GM12878 (cell line): ENCODE measurements around the gene HAAO. TPM values are rescaled to one million over a fixed set of nuclear protein-coding genes. Genes with fewer than 3 reads are reported as not detected.

ENCODE experiments used
- ATAC-seq: fragments of 200-7000 bp; cut with Tn5 transposase; 3 replicates; pipeline ENCODE4 v1.9.1; 2020; ENCODE audit warnings: mild to moderate bottlenecking, moderate library complexity
- BruUV-seq: library from RNA; stranded (reverse); fragments of 400-500 nt; replicated peaks from 2 replicates; lab custom pipeline; 2021; lab: Mats Ljungman, UMichigan
- CTCF ChIA-PET: fragments of 300-600 bp; sonication (Branson Sonifier 250); formaldehyde crosslinking; extraction: SDS; loops from one replicate; lab custom pipeline; 2021; ENCODE audit warnings: inconsistent platforms; lab: Yijun Ruan, JAX
- POLR2A ChIA-PET: fragments of 350-600 bp; formaldehyde crosslinking; extraction: SDS; loops from one replicate; lab custom pipeline; 2021; ENCODE audit warnings: inconsistent platforms; lab: Charles Lee
- RAD21 ChIA-PET: fragments of 300-600 bp; sonication (Branson Sonifier 250); formaldehyde crosslinking; loops from one replicate; lab custom pipeline; 2023; ENCODE audit warnings: antibody characterized with exemption; ENCODE audit not compliant: unreplicated experiment; lab: Charles Lee
- SMC1A ChIA-PET: fragments of 300-600 bp; sonication (Branson Sonifier 250); formaldehyde crosslinking; loops from one replicate; lab custom pipeline; 2023; ENCODE audit not compliant: unreplicated experiment, uncharacterized antibody; lab: Charles Lee
- DNase-seq: peaks from one replicate; pipeline ENCODE4 v3.0.0-alpha.2; 2011; ENCODE audit warnings: low read depth, low spot score
- FAIRE-seq: peaks from 3 replicates; lab custom pipeline; 2011; peaks lifted over from hg19 to GRCh38; lab: Jason Lieb, UNC
- H2AFZ ChIP-seq: 2 replicates; pipeline ENCODE4 v1.6.0; 2011; ENCODE audit warnings: low read depth, low read length, control low read depth; ENCODE audit not compliant: control insufficient read depth
- H3K27ac ChIP-seq: 2 replicates; pipeline ENCODE4 v1.5.1; 2011; ENCODE audit warnings: control low read depth; ENCODE audit not compliant: control insufficient read depth, insufficient read depth
- H3K27me3 ChIP-seq, 2 experiments: replicated peaks in 1 of 2; 2 replicates each; pipeline versions ENCODE4 v1.6.0 to v1.6.1; 2011; ENCODE audit warnings: low read length in 1 of 2; ENCODE audit not compliant: control insufficient read depth in 2 of 2, insufficient read depth in 2 of 2
- H3K36me3 ChIP-seq, 2 experiments: 2 replicates each; pipeline ENCODE4 v1.5.1; 2011; ENCODE audit warnings: low read length in 1 of 2; ENCODE audit not compliant: control insufficient read depth in 2 of 2, insufficient read depth in 2 of 2
- H3K4me1 ChIP-seq: 2 replicates; pipeline ENCODE4 v1.6.1; 2011; ENCODE audit warnings: mild to moderate bottlenecking, low read length, moderate library complexity, mixed read lengths; ENCODE audit not compliant: control insufficient read depth, insufficient read depth
- H3K4me2 ChIP-seq: 2 replicates; pipeline ENCODE4 v1.6.0; 2011; ENCODE audit warnings: control low read depth; ENCODE audit not compliant: control insufficient read depth, insufficient read depth
- H3K4me3 ChIP-seq: fragments of 200-600 bp; sonication (generic); 2 replicates; pipeline ENCODE4 v1.5.1; 2016
- H3K79me2 ChIP-seq: 2 replicates; pipeline ENCODE4 v1.6.0; 2011; ENCODE audit warnings: low read length; ENCODE audit not compliant: control insufficient read depth, insufficient read depth
- H3K9ac ChIP-seq: 2 replicates; pipeline ENCODE4 v1.8.0; 2011; ENCODE audit warnings: low read length, control low read depth, mixed read lengths; ENCODE audit not compliant: control insufficient read depth, insufficient read depth
- H3K9me3 ChIP-seq: replicated peaks from 3 replicates; pipeline ENCODE4 v1.5.1; 2011; ENCODE audit warnings: mild to moderate bottlenecking, low read length; ENCODE audit not compliant: control insufficient read depth, insufficient read depth
- H4K20me1 ChIP-seq: 2 replicates; pipeline ENCODE4 v1.6.0; 2011; ENCODE audit not compliant: control insufficient read depth, insufficient read depth
- BRCA1 ChIP-seq: IDR thresholded peaks from 2 replicates; pipeline ENCODE4 v1.6.1; 2011; ENCODE audit warnings: low read depth, low read length, improper control_type of control experiment
- CBFB ChIP-seq: IDR thresholded peaks from 2 replicates; pipeline ENCODE4 v1.6.1; 2016; ENCODE audit warnings: antibody characterized with exemption, low read depth
- CEBPZ ChIP-seq: fragments of 150-350 bp; IDR thresholded peaks from 2 replicates; pipeline ENCODE4 v1.6.1; 2016; ENCODE audit warnings: low read depth, low read length
- E2F4 ChIP-seq: IDR thresholded peaks from 2 replicates; pipeline ENCODE4 v1.6.1; 2012; ENCODE audit warnings: low read depth, low read length, improper control_type of control experiment
- FOXM1 ChIP-seq: IDR thresholded peaks from 2 replicates; pipeline ENCODE4 v1.6.1; 2012; ENCODE audit warnings: low read depth, mild to moderate bottlenecking, inconsistent platforms, low read length, moderate library complexity
- KDM1A ChIP-seq: fragments of 200-600 bp; sonication (generic); IDR thresholded peaks from 2 replicates; pipeline ENCODE4 v1.6.1; 2016; ENCODE audit warnings: borderline replicate concordance
- MEF2A ChIP-seq: IDR thresholded peaks from 2 replicates; pipeline ENCODE4 v1.6.1; 2011; ENCODE audit warnings: low read depth, mild to moderate bottlenecking, low read length, moderate library complexity; ENCODE audit not compliant: insufficient read depth
- NFYA ChIP-seq: IDR thresholded peaks from 2 replicates; pipeline ENCODE4 v1.6.1; 2011; ENCODE audit warnings: low read depth, mild to moderate bottlenecking, low read length, improper control_type of control experiment, borderline replicate concordance
- NRF1 ChIP-seq: conservative IDR thresholded peaks from 2 replicates; pipeline ENCODE4 v1.6.1; 2011; ENCODE audit warnings: mild to moderate bottlenecking, low read depth, low read length, improper control_type of control experiment
- PAX8 ChIP-seq: fragments of 450-650 bp; IDR thresholded peaks from 2 replicates; pipeline ENCODE4 v1.6.1; 2017; ENCODE audit warnings: mild to moderate bottlenecking, moderate library complexity
- POLR2A ChIP-seq: IDR thresholded peaks from 2 replicates; pipeline ENCODE4 v1.6.1; 2011; ENCODE audit warnings: low read depth, mild to moderate bottlenecking, low read length
- SMAD5 ChIP-seq: IDR thresholded peaks from 2 replicates; pipeline ENCODE4 v1.6.1; 2016; ENCODE audit warnings: antibody characterized with exemption, low read depth
- SREBF2 ChIP-seq: IDR thresholded peaks from 2 replicates; pipeline ENCODE4 v1.6.1; 2012; ENCODE audit warnings: mild to moderate bottlenecking, low read length
- WRNIP1 ChIP-seq: IDR thresholded peaks from 2 replicates; pipeline ENCODE4 v1.6.1; 2011; ENCODE audit warnings: low read depth, low read length, improper control_type of control experiment, borderline replicate concordance
- WGBS: methylation state at CpG from one replicate; pipeline ENCODE4 v1.1.6; 2016; ENCODE audit warnings: low lambda C conversion rate; ENCODE audit not compliant: insufficient replicate concordance, insufficient coverage; ENCODE audit errors: missing lambda C conversion rate; 5-methylcytosine and 5-hydroxymethylcytosine counted together
- in situ Hi-C: fragments of 300-500 bp; cut with MboI; formaldehyde crosslinking; loops from 9 replicates; pipeline ENCODE4 v1.14.3; 2018; ENCODE audit warnings: mixed read lengths
- intact Hi-C: fragments of 100-400 bp; cut with micrococcal nuclease; formaldehyde crosslinking; loops from one replicate; pipeline ENCODE4 v1.14.2; 2022; ENCODE audit not compliant: unreplicated experiment
- polyA plus RNA-seq, 11 experiments: library from polyadenylated mRNA; depleted of rRNA in 4 of 11; unstranded in 6 of 11; stranded (reverse) in 5 of 11; fragments of >200 nt; fragmentation: Nextera tagmentation in 4 of 11; fragmentation: Illumina TruSeq in 1 of 11; extraction: Ambion mirVana in 4 of 11; extraction: Trizol in 1 of 11; gene quantifications; 1 replicate in 1 of 11; 2 replicates in 10 of 11; pipeline versions ENCODE4 v1.2.1 to v1.2.3, GENCODE V29; 2011 to 2016; ENCODE audit warnings: inconsistent platforms in 2 of 11, missing spikeins in 2 of 11, low read depth in 1 of 11
- total RNA-seq, 4 experiments: library from RNA; depleted of rRNA in 3 of 4; stranded (reverse); fragments of >200 nt in 3 of 4; fragmentation: Illumina TruSeq in 1 of 4; extraction: Trizol in 1 of 4; gene quantifications; 2 replicates each; pipeline versions ENCODE4 v1.2.1 to v1.2.3, GENCODE V29; 2013 to 2021
- TF ChIP-seq, protein P1 (sequence below): fragments of 450-650 bp; IDR thresholded peaks from 2 replicates; pipeline ENCODE4 v1.6.1; 2017; ENCODE audit warnings: mild to moderate bottlenecking, low read depth, inconsistent platforms; ENCODE audit not compliant: poor library complexity, severe bottlenecking

The HAAO gene
- total and polyA plus RNA-seq, 10 of the 15 experiments (the other 5 are each of a cell fraction or from before 2014, with no cell fraction given): 4.3 to 58.7 (median 26.8) TPM

GRCh38 chr2:42796427-42797248 lies 4.3 kb upstream of the HAAO start (continued):
- TF ChIP-seq SREBF2 (no peak), E2F4 (no peak)

DNA sequence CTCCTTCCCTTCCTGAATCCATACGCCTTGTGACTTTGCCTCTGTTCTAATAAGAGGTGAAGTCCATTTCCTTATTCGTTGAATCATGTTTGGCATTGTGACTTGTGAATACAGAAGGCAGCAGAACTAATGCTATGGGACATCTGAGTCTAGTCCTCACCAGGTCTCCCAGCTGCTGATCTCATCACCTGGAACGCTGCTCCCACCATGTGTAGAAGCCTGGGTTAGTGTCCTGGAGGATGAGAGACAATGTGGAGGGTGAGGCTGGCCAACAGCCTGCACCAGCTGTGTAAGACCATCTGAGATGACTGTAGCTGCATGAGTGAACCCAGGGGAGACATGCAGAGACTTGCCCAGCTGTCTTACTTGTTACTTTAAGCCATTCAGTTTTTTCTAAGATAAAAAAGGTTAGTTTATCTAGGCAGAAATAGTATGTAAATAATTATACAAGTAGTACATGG lies 3.5 kb upstream of the HAAO start:
- H3K9ac ChIP-seq: peak overlapping the region; percentile 95
- in situ Hi-C loops (no loop called here), intact Hi-C loops (loop anchor here (1.0 to 10.0 kb wide), 3 partner anchors 14 to 431 kb away; partner anchors contain the start of genes COX7A2L and KCNG3)
- DNase-seq: no peak
- peak overlapping the region; percentile 82; the same call in 1 of the 2 replicates for H3K4me3 ChIP-seq
- ChIA-PET CTCF (interaction anchor here (0.8 to 5.7 kb wide), 10 partner anchors 8 to 133 kb away, joined by 3 to 69 read pairs (median 4); no protein-coding TSS in a partner anchor), POLR2A (interaction anchor here (0.6 to 5.3 kb wide), 10 partner anchors 9 to 775 kb away, joined by 3 to 99 read pairs (median 5); no protein-coding TSS in a partner anchor), SMC1A (interaction anchor here (0.6 to 5.8 kb wide), 16 partner anchors 8 to 689 kb away, joined by 3 to 60 read pairs (median 4); no protein-coding TSS in a partner anchor), RAD21 (interaction anchor here (0.7 to 5.8 kb wide), 10 partner anchors 8 to 591 kb away, joined by 3 to 96 read pairs (median 9); no protein-coding TSS in a partner anchor)
- BruUV-seq: no TSS peak
- H3K27ac ChIP-seq: peak overlapping the region; percentile 99
- peaks cover 42% of the 10 kb centered on the region for H3K79me2 ChIP-seq
- 0% methylated on average over 3 of the region's 3 CpGs for WGBS
- H2AFZ ChIP-seq: peak overlapping the region; percentile 13
- no peaks in the 10 kb centered on the region for H3K36me3 ChIP-seq
- no peaks in the 10 kb centered on the region for H3K9me3 ChIP-seq
- no peaks in the 10 kb centered on the region for H3K27me3 ChIP-seq
- FAIRE-seq: peak; percentile 56
- H3K4me2 ChIP-seq: peak overlapping the region; percentile 85
- no peaks in the 10 kb centered on the region for H4K20me1 ChIP-seq
- ATAC-seq: peak; percentile 55
- H3K4me1 ChIP-seq: peaks cover 26% of the 10 kb centered on the region
- no peak for TF ChIP-seq NFYA
- TF ChIP-seq FOXM1: peak; percentile 46; the same call in 1 of the 2 replicates
- peak; percentile 56; the same call in 1 of the 2 replicates for TF ChIP-seq CBFB
- no peak for TF ChIP-seq WRNIP1
- TF ChIP-seq KDM1A: no peak
- no peak for TF ChIP-seq BRCA1
- no peak for TF ChIP-seq MEF2A
- no peak for TF ChIP-seq NRF1
- TF ChIP-seq CEBPZ: no peak
- TF ChIP-seq POLR2A: peak; percentile 81
- TF ChIP-seq SMAD5: peak; percentile 66; the same call in 1 of the 2 replicates
- TF ChIP-seq, protein P1, sequence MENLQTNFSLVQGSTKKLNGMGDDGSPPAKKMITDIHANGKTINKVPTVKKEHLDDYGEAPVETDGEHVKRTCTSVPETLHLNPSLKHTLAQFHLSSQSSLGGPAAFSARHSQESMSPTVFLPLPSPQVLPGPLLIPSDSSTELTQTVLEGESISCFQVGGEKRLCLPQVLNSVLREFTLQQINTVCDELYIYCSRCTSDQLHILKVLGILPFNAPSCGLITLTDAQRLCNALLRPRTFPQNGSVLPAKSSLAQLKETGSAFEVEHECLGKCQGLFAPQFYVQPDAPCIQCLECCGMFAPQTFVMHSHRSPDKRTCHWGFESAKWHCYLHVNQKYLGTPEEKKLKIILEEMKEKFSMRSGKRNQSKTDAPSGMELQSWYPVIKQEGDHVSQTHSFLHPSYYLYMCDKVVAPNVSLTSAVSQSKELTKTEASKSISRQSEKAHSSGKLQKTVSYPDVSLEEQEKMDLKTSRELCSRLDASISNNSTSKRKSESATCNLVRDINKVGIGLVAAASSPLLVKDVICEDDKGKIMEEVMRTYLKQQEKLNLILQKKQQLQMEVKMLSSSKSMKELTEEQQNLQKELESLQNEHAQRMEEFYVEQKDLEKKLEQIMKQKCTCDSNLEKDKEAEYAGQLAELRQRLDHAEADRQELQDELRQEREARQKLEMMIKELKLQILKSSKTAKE: peak; percentile 71
- TF ChIP-seq PAX8: no peak
